GM21526 (cell line): ENCODE data around the gene MPPED2.
A peak's percentile ranks its signal among the peaks of the same experiment; 100 is the strongest.

Experiments used
- ATAC-seq: cut with Tn5 transposase; IDR thresholded peaks from one replicate; pipeline ENCODE4 v1.9.1; 2021; ENCODE audit warnings: moderate library complexity; ENCODE audit not compliant: unreplicated experiment, low FRiP score

MPPED2 gene

GRCh38 chr11:30455025-30455424 lies 131.1 kb downstream of the MPPED2 start:
- ATAC-seq, result no peak

- ATAC-seq, result no peak
Measured at GRCh38 chr11:30454541-30454940, 131.6 kb downstream of the MPPED2 start.

- ATAC-seq, result no peak
Measured at GRCh38 chr11:30454111-30454510, 132.0 kb downstream of the MPPED2 start.

- ATAC-seq, result no peak
Measured at GRCh38 chr11:30453705-30454104, 132.4 kb downstream of the MPPED2 start.

GRCh38 chr11:30452842-30453241 lies 133.3 kb downstream of the MPPED2 start:
- ATAC-seq, result no peak

- ATAC-seq, result no peak
Measured at GRCh38 chr11:30452114-30452513, 134.0 kb downstream of the MPPED2 start.

- ATAC-seq, result no peak
Measured at GRCh38 chr11:30451626-30452025, 134.5 kb downstream of the MPPED2 start.

GRCh38 chr11:30451167-30451566 lies 135.0 kb downstream of the MPPED2 start:
- no peak for ATAC-seq

- no peak for ATAC-seq
Measured at GRCh38 chr11:30447058-30447640, 139.0 kb downstream of the MPPED2 start.

GRCh38 chr11:30446520-30446919 lies 139.6 kb downstream of the MPPED2 start:
- no peak for ATAC-seq

- ATAC-seq, result no peak
Measured at GRCh38 chr11:30445056-30445455, 141.1 kb downstream of the MPPED2 start.

GRCh38 chr11:30440510-30440909 lies 145.6 kb downstream of the MPPED2 start:
- no peak for ATAC-seq

GRCh38 chr11:30436801-30437200 lies 149.4 kb downstream of the MPPED2 start:
- ATAC-seq, result no peak

GRCh38 chr11:30435488-30435887 lies 150.7 kb downstream of the MPPED2 start:
- ATAC-seq, result no peak

GRCh38 chr11:30434901-30435300 lies 151.3 kb downstream of the MPPED2 start:
- no peak for ATAC-seq

- no peak for ATAC-seq
Measured at GRCh38 chr11:30433831-30434230, 152.3 kb downstream of the MPPED2 start.

- ATAC-seq, result no peak
Measured at GRCh38 chr11:30432716-30433115, 153.4 kb downstream of the MPPED2 start.

GRCh38 chr11:30432178-30432577 lies 154.0 kb downstream of the MPPED2 start:
- ATAC-seq, result peak; percentile 53

- no peak for ATAC-seq
Measured at GRCh38 chr11:30431127-30431814, 154.9 kb downstream of the MPPED2 start.

GRCh38 chr11:30429550-30429949 lies 156.6 kb downstream of the MPPED2 start:
- ATAC-seq, result no peak

- ATAC-seq, result no peak
Measured at GRCh38 chr11:30426781-30427180, 159.4 kb downstream of the MPPED2 start.

- ATAC-seq, result no peak
Measured at GRCh38 chr11:30424844-30425243, 161.3 kb downstream of the MPPED2 start.
